HepG2 (cell line): ENCODE data around the gene STOM. TPM values are rescaled to one million over a fixed set of nuclear protein-coding genes. Genes with fewer than 3 reads are reported as not detected.

Source experiments
- CBX5 ChIP-seq: sonication (generic); formaldehyde crosslinking; IDR thresholded peaks from 2 replicates; pipeline ENCODE4 v1.4.0; 2020; ENCODE audit warnings: missing genetic modification reagents, borderline replicate concordance
- CTCF ChIP-seq: sonication (generic); formaldehyde crosslinking; IDR thresholded peaks from 2 replicates; pipeline ENCODE4 v1.5.0; 2020; ENCODE audit warnings: mild to moderate bottlenecking, missing genetic modification reagents, moderate library complexity
- DMAP1 ChIP-seq: IDR thresholded peaks from 2 replicates; pipeline ENCODE4 v1.6.1; 2016
- FLYWCH1 ChIP-seq: sonication (generic); formaldehyde crosslinking; IDR thresholded peaks from 2 replicates; pipeline ENCODE4 v1.8.1; 2023; ENCODE audit warnings: mild to moderate bottlenecking, missing genetic modification reagents
- FOSL1 ChIP-seq: sonication (generic); formaldehyde crosslinking; IDR thresholded peaks from 2 replicates; pipeline ENCODE4 v1.9.0; 2021; ENCODE audit warnings: missing genetic modification reagents, borderline replicate concordance
- GATAD2A ChIP-seq: IDR thresholded peaks from 2 replicates; pipeline ENCODE4 v1.6.1; 2016
- GMEB2 ChIP-seq: IDR thresholded peaks from 2 replicates; pipeline ENCODE4 v1.6.1; 2016; ENCODE audit warnings: missing biosample characterization, missing genetic modification reagents, low read depth
- HDAC6 ChIP-seq: fragments of 200-600 bp; sonication (generic); IDR thresholded peaks from 2 replicates; pipeline ENCODE4 v1.7.0; 2017; ENCODE audit warnings: mild to moderate bottlenecking, antibody characterized with exemption, low read length, low read depth
- MEF2D ChIP-seq: sonication (generic); formaldehyde crosslinking; IDR thresholded peaks from 2 replicates; pipeline ENCODE4 v1.5.1; 2020; ENCODE audit warnings: mild to moderate bottlenecking, missing genetic modification reagents
- MLX ChIP-seq: IDR thresholded peaks from 2 replicates; pipeline ENCODE4 v1.6.1; 2016
- NFAT5 ChIP-seq: sonication (generic); formaldehyde crosslinking; IDR thresholded peaks from 2 replicates; pipeline ENCODE4 v1.4.0; 2020; ENCODE audit warnings: missing genetic modification reagents
- NR2F6 ChIP-seq, 2 experiments: IDR thresholded peaks; 2 replicates each; pipeline ENCODE4 v1.6.1; 2016; ENCODE audit warnings: antibody characterized with exemption in 1 of 2, mild to moderate bottlenecking in 1 of 2
- PHF5A ChIP-seq: IDR thresholded peaks from one replicate; pipeline ENCODE4 v1.6.1; 2018; ENCODE audit warnings: low read depth, missing genetic modification reagents; ENCODE audit not compliant: unreplicated experiment
- POLR2A ChIP-seq, 2 experiments: IDR thresholded peaks; 2 replicates each; pipeline ENCODE4 v1.6.1; 2011; ENCODE audit warnings: low read depth in 2 of 2, low read length in 2 of 2, mild to moderate bottlenecking in 1 of 2, moderate library complexity in 1 of 2; ENCODE audit not compliant: insufficient read depth in 1 of 2
- RFX5 ChIP-seq: IDR thresholded peaks from 2 replicates; pipeline ENCODE4 v1.6.1; 2011; ENCODE audit warnings: low read depth, low read length, improper control_type of control experiment
- STAG1 ChIP-seq: sonication (generic); formaldehyde crosslinking; IDR thresholded peaks from 2 replicates; pipeline ENCODE4 v1.4.0; 2020; ENCODE audit warnings: missing genetic modification reagents
- ZNF264 ChIP-seq: sonication (generic); formaldehyde crosslinking; IDR thresholded peaks from 2 replicates; pipeline ENCODE4 v1.4.0; 2020; ENCODE audit warnings: missing genetic modification reagents
- ZNF350 ChIP-seq: sonication (generic); formaldehyde crosslinking; IDR thresholded peaks from 2 replicates; pipeline ENCODE4 v1.4.0; 2020; ENCODE audit warnings: mild to moderate bottlenecking, low read depth, missing genetic modification reagents, borderline replicate concordance
- ZNF546 ChIP-seq: sonication (generic); formaldehyde crosslinking; conservative IDR thresholded peaks from 2 replicates; pipeline ENCODE4 v1.8.1; 2023; ENCODE audit warnings: mild to moderate bottlenecking, missing genetic modification reagents
- ZNF766 ChIP-seq: sonication (generic); formaldehyde crosslinking; IDR thresholded peaks from 2 replicates; pipeline ENCODE4 v1.5.0; 2020; ENCODE audit warnings: missing genetic modification reagents, borderline replicate concordance
- polyA plus RNA-seq, 8 experiments: library from polyadenylated mRNA; depleted of rRNA in 3 of 8; stranded (reverse) in 7 of 8; unstranded in 1 of 8; fragments of >200 nt; fragmentation: Illumina TruSeq in 4 of 8; extraction: Trizol in 4 of 8; gene quantifications; 2 replicates each; pipeline versions ENCODE4 v1.2.1 to v1.2.3, GENCODE V29; 2011 to 2016; ENCODE audit warnings: low read depth in 4 of 8, missing spikeins in 1 of 8, mixed read lengths in 1 of 8; ENCODE audit not compliant: insufficient read depth in 1 of 8
- total RNA-seq, 5 experiments: library from RNA; depleted of rRNA; stranded (reverse); fragments of >200 nt; fragmentation: Illumina TruSeq; extraction: Trizol; gene quantifications; 2 replicates each; pipeline ENCODE4 v1.2.3, GENCODE V29; 2016; ENCODE audit warnings: low read depth in 1 of 5

The STOM gene
- total and polyA plus RNA-seq, 2 of the 13 experiments (the other 11 are each of a cell fraction or from before 2014, with no cell fraction given): 43.6 to 165 TPM

- TF ChIP-seq NFAT5 (CRISPR knock-in tag) (no peak), RFX5 (peak; percentile 21; the same call in 1 of the 2 replicates), ZNF350 (no peak), MLX (peak; percentile 73; the same call in 1 of the 2 replicates), FLYWCH1 (CRISPR knock-in tag) (no peak), HDAC6 (no peak), ZNF546 (CRISPR knock-in tag) (no peak), ZNF264 (CRISPR knock-in tag) (peak; percentile 84), CTCF (CRISPR knock-in tag) (no peak), ZNF766 (no peak; the same call in 1 of the 2 replicates), FOSL1 (CRISPR knock-in tag) (peak; percentile 74; the same call in 1 of the 2 replicates), STAG1 (no peak), PHF5A (CRISPR knock-in tag) (peak; percentile 79), NR2F6 (IDR thresholded peaks at IDR 0.05) (peak; percentile 85), NR2F6 (CRISPR knock-in tag; IDR thresholded peaks at IDR 0.05) (peak; percentile 91), CBX5 (CRISPR knock-in tag) (no peak), GATAD2A (CRISPR knock-in tag) (peak; percentile 98), DMAP1 (CRISPR knock-in tag) (peak; percentile 48; the same call in 1 of the 2 replicates), GMEB2 (CRISPR knock-in tag) (no peak; the same call in 1 of the 2 replicates), POLR2A (IDR thresholded peaks at IDR 0.05; ENCODE audit: insufficient read depth in 1 of 2, low read depth in 2 of 2, low read length in 2 of 2) (peak; percentile 26 to 62; a peak in 1 of 4 replicates), MEF2D (peak; percentile 61; the same call in 1 of the 2 replicates)
These were observed 47.9 kb downstream of the STOM start (continued) for GRCh38 chr9:121322037-121322736.
